Measurements from ENCODE around the gene KRTAP21-2. TPM values are rescaled to one million over a fixed set of nuclear protein-coding genes. Genes with fewer than 3 reads are reported as not detected.

The KRTAP21-2 gene
- total RNA-seq = not detected in 2 replicates

DNA sequence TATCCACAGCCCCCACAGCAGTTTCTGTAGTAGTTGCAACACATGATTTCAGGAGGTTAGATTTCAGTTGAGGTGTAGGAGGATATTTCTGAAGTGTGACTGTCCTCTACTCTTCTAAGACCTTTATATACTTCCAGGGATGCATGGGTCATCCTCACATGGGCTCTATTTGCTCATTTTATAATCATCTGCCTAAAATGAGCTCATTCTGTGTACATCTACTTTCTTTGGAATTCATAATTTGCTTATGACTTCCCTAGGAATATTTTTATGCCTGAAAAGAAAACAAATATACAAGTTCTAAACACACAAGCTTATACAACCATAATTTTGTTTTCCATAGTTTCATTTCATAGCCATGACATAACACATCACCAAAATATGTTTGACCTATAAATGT, at the start of gene KRTAP21-2:
Gene KRTAP21-2, minus strand, starts transcription at position 101 of the 400 bp plus-strand sequence. Its CDS starts 57 bp downstream, at position 44.

DNA sequence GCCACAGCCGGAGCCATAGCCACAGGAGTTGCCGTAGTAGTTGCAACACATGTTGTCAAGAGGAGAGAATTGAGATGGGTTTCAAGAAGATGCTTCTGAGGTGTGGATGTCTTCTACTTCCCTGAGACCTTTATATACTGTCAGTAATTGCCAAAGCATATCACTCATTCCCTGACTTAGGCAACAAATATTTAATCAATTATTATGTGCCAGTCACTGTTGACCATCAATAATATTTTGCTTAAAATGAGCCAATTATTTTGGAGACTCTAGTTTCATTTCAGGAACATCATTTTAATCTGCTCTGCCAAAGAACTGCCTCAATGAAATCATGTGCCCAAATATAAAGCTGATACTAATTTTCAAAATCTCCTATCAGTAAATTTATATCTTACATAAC, 8.3 kb upstream of the KRTAP21-2 start, which contains the start of gene KRTAP21-1:
Gene KRTAP21-1, minus strand, starts transcription at position 101 of the 400 bp plus-strand sequence. Its CDS starts 50 bp downstream, at position 51.

DNA sequence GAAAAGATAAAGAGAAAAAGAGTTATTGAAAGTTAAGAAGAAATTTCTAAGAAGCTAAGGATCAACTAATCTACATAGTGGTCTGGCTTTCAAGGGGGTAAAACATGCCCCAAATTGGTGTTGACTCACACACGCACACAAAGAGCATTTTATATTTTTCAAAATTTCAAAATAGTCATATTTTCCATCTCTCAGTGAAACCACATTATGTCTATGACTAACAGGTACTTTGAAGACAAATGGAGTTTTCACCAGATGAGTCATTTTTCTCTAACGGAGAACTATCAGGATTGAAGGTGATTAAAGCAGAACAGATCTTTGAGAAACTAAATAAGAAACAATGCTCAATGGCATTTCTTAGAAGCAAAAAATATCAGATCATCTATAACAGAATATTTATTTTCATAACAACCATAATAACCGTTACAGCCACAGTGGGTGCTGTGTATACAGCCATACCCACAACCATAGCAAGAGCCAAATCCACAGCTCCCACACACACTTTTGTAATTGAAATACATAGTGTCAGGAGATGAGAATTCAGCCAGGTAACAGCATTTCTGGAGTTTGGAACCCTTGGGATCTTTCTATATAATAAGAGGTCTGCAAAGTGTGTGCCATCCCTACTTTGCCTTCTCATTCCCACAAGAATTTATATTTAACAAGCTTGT, 28.7 kb downstream of the KRTAP21-2 start, which contains the start of gene KRTAP21-3:
Gene KRTAP21-3, minus strand, starts transcription at position 539 of the 671 bp plus-strand sequence. Its CDS starts 18 bp downstream, at position 521.

Other genes starting within 250 kb of the KRTAP21-2 start
- not detected in 2 replicates for gene KRTAP19-5, start 245.1 kb downstream of the KRTAP21-2 start, total RNA-seq
- gene KRTAP19-6, start 205.4 kb downstream of the KRTAP21-2 start, total RNA-seq = not detected in 2 replicates
- not detected in 2 replicates for gene KRTAP19-7, start 185.9 kb downstream of the KRTAP21-2 start, total RNA-seq
- not detected in 2 replicates for gene KRTAP22-2, start 156.9 kb downstream of the KRTAP21-2 start, total RNA-seq
- gene KRTAP6-3, start 154.8 kb downstream of the KRTAP21-2 start, total RNA-seq = not detected in 2 replicates
- not detected in 2 replicates for gene KRTAP6-2, start 148.4 kb downstream of the KRTAP21-2 start, total RNA-seq
- gene KRTAP22-1, start 146.2 kb downstream of the KRTAP21-2 start, total RNA-seq = not detected in 2 replicates
- not detected in 2 replicates for gene KRTAP6-1, start 133.3 kb downstream of the KRTAP21-2 start, total RNA-seq
- gene KRTAP20-1, start 130.8 kb downstream of the KRTAP21-2 start, total RNA-seq = not detected in 2 replicates
- gene KRTAP20-4, start 126.6 kb downstream of the KRTAP21-2 start, total RNA-seq = not detected in 2 replicates
- gene KRTAP20-2, start 112.1 kb downstream of the KRTAP21-2 start, total RNA-seq = not detected in 2 replicates
- gene KRTAP20-3, start 104.4 kb downstream of the KRTAP21-2 start, total RNA-seq = not detected in 2 replicates
- not detected in 2 replicates for gene KRTAP21-3, start 28.5 kb downstream of the KRTAP21-2 start, total RNA-seq
- not detected in 2 replicates for gene KRTAP21-1, start 8.2 kb upstream of the KRTAP21-2 start, total RNA-seq
- gene KRTAP8-1, start 66.0 kb upstream of the KRTAP21-2 start, total RNA-seq = not detected in 2 replicates
- gene KRTAP7-1, start 82.5 kb upstream of the KRTAP21-2 start, total RNA-seq = not detected in 2 replicates
- gene KRTAP11-1, start 134.3 kb upstream of the KRTAP21-2 start, total RNA-seq = not detected in 2 replicates

Data from dermis lymphatic vessel endothelial cell (primary cell).